GM12872 (cell line): ENCODE data around the gene PPM1M.

Source experiments
- TF ChIP-seq, protein P1 (sequence below): IDR thresholded peaks from 3 replicates; pipeline ENCODE4 v1.5.1; 2011; ENCODE audit warnings: low read depth, mild to moderate bottlenecking, low read length, moderate library complexity; ENCODE audit not compliant: insufficient read depth

Gene PPM1M

GRCh38 chr3:52246728-52247408, 1.3 kb downstream of the PPM1M start:
- TF ChIP-seq, protein P1, sequence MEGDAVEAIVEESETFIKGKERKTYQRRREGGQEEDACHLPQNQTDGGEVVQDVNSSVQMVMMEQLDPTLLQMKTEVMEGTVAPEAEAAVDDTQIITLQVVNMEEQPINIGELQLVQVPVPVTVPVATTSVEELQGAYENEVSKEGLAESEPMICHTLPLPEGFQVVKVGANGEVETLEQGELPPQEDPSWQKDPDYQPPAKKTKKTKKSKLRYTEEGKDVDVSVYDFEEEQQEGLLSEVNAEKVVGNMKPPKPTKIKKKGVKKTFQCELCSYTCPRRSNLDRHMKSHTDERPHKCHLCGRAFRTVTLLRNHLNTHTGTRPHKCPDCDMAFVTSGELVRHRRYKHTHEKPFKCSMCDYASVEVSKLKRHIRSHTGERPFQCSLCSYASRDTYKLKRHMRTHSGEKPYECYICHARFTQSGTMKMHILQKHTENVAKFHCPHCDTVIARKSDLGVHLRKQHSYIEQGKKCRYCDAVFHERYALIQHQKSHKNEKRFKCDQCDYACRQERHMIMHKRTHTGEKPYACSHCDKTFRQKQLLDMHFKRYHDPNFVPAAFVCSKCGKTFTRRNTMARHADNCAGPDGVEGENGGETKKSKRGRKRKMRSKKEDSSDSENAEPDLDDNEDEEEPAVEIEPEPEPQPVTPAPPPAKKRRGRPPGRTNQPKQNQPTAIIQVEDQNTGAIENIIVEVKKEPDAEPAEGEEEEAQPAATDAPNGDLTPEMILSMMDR, result no peak

- TF ChIP-seq, protein P1, result no peak
Measured at GRCh38 chr3:52247409-52248164, 2.0 kb downstream of the PPM1M start.

DNA sequence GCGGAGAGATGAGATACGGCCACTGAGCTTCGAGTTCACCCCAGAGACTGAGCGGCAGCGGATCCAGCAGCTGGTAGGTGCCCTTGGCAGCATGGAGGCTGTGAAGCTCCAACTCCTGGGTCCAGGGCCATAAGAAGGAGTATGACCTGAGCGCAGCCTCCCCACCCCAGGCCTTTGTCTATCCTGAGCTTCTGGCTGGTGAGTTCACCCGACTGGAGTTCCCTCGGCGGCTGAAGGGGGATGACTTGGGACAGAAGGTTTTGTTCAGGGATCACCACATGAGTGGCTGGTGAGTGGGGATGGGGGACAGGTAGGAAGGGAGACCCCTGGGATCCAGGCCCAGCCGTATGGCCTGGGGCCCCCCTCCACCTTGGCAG, 2.6 kb downstream of the PPM1M start:
- TF ChIP-seq, protein P1, result no peak

DNA sequence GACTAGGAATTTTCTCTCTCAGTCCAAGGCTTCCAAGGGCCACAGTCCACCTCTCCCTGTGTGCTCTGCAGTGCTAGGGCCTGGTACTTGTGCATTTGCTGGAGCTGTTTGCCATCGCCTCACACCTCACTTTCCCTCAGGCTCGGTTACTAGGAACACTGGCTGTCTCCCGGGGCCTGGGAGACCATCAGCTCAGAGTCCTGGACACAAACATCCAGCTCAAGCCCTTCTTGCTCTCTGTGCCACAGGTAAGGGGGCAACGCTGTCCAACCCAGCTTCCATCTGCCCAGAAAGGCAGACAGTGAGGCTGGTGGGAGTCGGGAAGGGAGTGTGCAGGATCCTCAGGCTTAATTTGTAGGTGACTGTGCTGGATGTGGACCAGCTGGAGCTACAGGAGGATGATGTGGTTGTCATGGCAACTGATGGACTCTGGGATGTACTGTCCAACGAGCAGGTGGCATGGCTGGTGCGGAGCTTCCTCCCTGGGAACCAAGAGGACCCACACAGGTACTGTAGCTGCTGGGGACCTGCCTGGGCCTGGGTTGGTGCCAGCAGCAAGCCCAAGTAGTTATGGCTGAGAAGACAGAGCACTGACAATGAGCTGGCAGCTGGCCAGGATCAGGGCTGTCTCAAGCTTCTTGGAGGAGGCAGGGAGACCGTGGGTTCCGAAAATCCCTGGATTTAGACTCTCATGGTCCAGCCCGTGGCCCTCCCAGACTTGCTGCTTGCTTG, 3.4 kb downstream of the PPM1M start:
- TF ChIP-seq, protein P1, result no peak

DNA sequence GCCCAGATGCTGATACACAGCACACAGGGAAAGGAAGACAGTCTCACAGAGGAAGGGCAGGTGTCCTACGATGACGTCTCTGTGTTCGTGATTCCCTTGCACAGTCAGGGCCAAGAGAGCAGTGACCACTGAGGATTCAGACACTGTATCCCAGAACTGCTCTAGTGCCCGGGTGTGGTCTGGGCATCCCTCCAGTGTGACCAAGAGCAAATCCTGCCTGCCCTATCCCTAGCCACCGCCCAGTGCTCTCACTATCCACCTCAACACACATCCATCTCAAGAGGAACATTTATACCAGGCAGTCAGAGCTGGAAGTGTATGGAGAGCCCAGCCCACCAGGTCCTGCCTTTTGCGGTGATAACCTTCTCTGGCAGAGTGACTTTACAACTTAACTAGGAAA, 4.1 kb downstream of the PPM1M start:
- TF ChIP-seq, protein P1, result no peak

DNA sequence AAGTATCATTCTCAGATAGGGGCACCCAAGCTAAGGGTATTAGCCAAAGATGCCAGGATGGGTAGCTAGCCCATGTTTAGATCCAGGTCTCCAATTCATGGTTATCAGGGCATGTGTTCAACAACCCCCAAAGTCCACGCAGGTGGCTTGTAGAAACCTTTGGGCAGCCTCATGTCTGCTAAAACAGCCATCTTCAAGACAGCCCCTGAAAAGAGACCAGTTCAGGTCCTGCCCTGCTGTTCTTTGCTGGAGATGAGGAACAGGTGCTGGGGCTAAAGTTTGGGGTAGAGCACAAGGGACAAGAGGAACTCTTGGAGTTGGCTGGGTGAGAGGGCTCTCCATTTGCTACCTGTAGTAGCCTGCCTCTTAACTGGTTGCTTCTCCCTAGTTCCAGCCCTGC, 4.6 kb downstream of the PPM1M start:
- TF ChIP-seq, protein P1, result no peak
